HEK293 (cell line): Measurements from ENCODE around the gene LAMB4.

Experiments used
- BCL11A ChIP-seq: fragments of 450-650 bp; formaldehyde crosslinking; IDR thresholded peaks from 2 replicates; pipeline ENCODE4 v1.5.1; 2016; ENCODE audit warnings: low read depth, missing biosample characterization, missing genetic modification characterization
- CTCF ChIP-seq: fragments of 450-650 bp; formaldehyde crosslinking; IDR thresholded peaks from 2 replicates; pipeline ENCODE4 v1.5.1; 2016; ENCODE audit warnings: missing biosample characterization, missing genetic modification characterization
- ZBTB17 ChIP-seq: fragments of 450-650 bp; formaldehyde crosslinking; IDR thresholded peaks from 2 replicates; pipeline ENCODE4 v1.5.1; 2016; ENCODE audit warnings: missing biosample characterization, missing genetic modification characterization
- ZNF548 ChIP-seq: fragments of 450-650 bp; formaldehyde crosslinking; IDR thresholded peaks from 2 replicates; pipeline ENCODE4 v1.5.1; 2016; ENCODE audit warnings: missing biosample characterization, missing genetic modification characterization
- ZNF645 ChIP-seq: fragments of 450-650 bp; formaldehyde crosslinking; IDR thresholded peaks from 2 replicates; pipeline ENCODE4; 2016; ENCODE audit warnings: missing biosample characterization, missing genetic modification characterization

DNA sequence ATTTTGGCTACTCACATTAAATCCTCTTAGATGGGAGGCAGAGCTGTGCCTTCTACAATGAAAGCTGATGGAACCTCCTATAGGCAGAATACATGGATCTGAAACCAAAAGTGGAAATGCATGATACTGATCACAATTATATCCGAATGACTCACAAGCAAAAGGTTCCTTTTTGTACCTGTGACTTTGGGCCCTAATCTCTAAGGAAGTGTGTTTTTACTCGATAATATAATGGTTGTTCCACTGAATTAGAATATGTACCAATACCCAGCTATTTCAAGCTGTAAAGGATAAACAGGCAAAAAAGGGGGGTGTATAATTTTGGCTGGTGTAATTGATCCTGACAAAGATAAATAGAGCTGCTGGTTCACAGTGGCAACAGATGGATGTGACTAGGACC, 109.6 kb downstream of the LAMB4 start:
- TF ChIP-seq BCL11A (no peak), CTCF (tag by site-specific recombination) (no peak), ZNF645 (tag by site-specific recombination) (no peak), ZNF548 (tag by site-specific recombination) (no peak), ZBTB17 (tag by site-specific recombination) (no peak)
